Erythroblast (primary cell): ENCODE results near the gene ZSCAN5C.
"Not testable (repeated sequence)": the region's sequence is repeated elsewhere in the genome, so short reads cannot be mapped to it uniquely, and the experiment has no call there.

Experiments used
- DNase-seq, 2 experiments: peaks; one replicate each; lab custom pipeline; 2025; lab: John Stamatoyannopoulos, UW
- GATA1 ChIP-seq: IDR thresholded peaks from 2 replicates; pipeline ENCODE4 v1.6.1; 2011; ENCODE audit warnings: low read depth, mild to moderate bottlenecking, control low read depth, low read length, moderate library complexity
- POLR2A ChIP-seq: IDR thresholded peaks from 2 replicates; pipeline ENCODE4 v1.6.1; 2011; ENCODE audit warnings: mild to moderate bottlenecking, low read length

Gene ZSCAN5C

DNA sequence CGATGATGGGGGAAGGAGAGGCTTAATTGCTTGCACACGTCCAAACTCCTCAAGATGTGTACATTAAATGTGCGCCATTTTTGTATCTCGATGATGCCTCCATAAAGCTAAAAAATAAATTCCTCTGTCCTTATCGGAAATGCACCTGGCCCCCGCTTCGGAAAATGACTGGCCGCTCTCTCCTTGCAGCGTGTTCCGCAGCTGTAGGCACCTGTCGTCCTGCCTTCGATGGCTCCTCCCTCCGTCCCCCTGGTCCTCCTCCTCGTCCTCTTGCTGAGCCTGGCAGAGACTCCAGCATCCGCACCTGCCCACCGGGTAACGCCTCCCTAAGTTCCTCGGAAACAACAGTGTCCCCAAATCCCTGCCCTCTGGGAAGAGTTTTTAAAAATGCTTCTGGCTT is 25.2 kb upstream of the ZSCAN5C start:
- no peak for DNase-seq

GRCh38 chr19:56177564-56178243 is 24.4 kb upstream of the ZSCAN5C start:
- no peak for TF ChIP-seq GATA1
- no peak for TF ChIP-seq POLR2A

More for the DNA sequence above, 25.2 kb upstream of the ZSCAN5C start:
- TF ChIP-seq POLR2A: no peak
- no peak for TF ChIP-seq GATA1

DNA sequence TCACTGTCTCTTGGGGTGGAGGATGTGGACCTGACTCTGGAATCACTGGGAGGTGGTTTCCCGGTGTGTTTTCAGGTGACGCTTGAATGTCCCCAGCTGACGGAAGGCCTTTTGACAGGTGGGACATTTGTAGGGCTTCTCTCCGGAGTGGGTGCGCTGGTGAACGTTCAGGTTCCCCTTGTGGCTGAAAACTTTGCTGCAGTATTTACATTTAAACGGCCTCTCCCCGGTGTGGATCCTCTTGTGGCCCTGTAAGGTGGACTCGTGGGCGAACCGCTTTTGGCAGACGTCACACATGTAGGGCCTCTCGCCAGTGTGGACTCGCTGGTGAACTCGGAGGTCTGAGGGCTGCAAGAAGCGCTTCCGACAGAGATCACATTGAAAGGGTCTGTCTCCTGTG is 12.3 kb upstream of the ZSCAN5C start:
- TF ChIP-seq GATA1 (no peak), POLR2A (no peak)
- peak; percentile 14 to 15 for DNase-seq

More at GRCh38 chr19:56177564-56178243, 24.4 kb upstream of the ZSCAN5C start:
- DNase-seq: no peak

DNA sequence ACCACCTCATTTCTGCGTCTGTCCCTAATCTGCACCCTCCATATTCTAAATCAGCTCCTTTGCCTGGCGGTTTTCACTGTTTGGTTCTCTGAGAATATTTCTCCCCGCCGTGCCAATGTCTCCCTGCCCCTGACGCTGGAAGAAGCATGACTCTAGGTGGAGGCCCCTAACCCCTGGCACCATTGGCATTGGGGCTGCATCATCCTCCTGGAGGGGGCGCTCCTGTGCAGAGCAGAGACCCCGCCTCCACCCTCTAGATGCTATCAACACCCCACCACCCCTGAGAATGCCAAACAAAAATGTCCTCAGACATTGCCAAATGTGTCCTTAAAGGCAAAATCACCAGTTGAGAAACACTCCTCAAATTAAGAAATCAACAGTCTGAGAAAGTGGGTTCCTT is 11.0 kb upstream of the ZSCAN5C start:
- TF ChIP-seq POLR2A (no peak), GATA1 (no peak)
- DNase-seq: no peak

DNA sequence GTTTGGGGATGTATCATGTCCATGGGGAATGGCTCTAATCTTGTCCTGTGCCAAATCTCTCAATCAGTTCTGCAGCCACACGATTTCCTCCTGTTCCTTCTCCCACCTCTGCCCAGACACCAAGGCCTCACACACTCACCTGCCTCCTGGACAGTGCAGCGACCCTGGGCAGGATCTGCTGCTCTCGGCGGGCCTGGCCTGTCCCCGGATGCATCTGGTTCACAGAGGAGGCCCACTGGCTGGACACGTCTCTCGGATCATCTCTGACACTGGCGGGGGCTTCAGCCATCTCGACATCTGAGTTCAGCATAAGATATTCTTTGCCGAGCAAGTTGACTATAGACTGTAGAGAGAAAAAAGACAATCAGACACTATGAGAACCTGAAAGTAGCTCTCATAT is 10.4 kb upstream of the ZSCAN5C start:
- DNase-seq: no peak
- TF ChIP-seq GATA1 (no peak), POLR2A (no peak)

- no peak for DNase-seq
- TF ChIP-seq GATA1: no peak
- no peak for TF ChIP-seq POLR2A
Observed at GRCh38 chr19:56193981-56194640, 8.0 kb upstream of the ZSCAN5C start.

DNA sequence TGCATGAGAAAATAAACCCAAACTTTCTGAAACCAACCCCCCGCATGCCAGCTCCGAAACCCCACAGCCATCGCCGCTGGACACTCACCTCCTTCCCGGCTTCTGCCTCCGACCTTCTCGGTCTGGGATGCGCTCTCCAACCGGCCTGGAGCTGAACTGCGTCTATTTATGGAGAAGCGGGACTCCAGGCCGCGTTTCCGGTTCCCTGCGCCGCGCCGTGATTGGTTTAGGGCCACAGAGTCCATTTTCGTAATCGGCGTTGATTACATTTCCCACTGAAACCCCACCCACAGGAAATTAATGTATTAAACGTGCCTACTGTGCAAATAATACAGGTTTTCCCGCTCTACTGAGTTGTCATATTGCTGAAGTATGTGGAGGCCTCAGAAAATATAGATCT is 4.4 kb upstream of the ZSCAN5C start, which contains the start of gene ZSCAN5B:
Gene ZSCAN5B (minus strand): TSS at position 138 of the 400 bp plus-strand sequence. CDS start 4,731 bp downstream, outside the sequence.
- DNase-seq: not testable (repeated sequence)

- TF ChIP-seq POLR2A (no peak), GATA1 (no peak)
- DNase-seq: no peak
Observed at GRCh38 chr19:56199687-56200086, 2.4 kb upstream of the ZSCAN5C start.

GRCh38 chr19:56207581-56207980 is 5.5 kb downstream of the ZSCAN5C start:
- not testable (repeated sequence) for DNase-seq

DNA sequence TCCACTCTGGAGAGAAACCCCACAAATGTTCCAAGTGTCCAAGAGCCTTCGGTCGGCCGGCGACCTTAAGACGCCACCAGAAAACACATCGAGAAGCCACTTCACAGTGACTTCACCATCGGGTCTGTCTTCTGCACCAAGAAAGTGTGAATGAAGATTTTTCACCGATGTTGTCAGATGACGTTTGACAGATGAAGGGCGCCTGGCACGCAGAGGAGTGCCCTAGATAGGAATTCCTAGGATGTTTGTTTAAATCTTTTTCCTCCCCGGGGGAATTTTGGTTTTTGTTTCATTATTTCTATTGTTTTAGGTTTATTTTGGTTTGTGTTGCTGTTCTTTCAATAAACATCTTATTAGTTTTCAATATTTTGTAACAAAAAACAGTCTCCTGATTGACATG is 7.0 kb downstream of the ZSCAN5C start:
- DNase-seq: no peak
- no peak for TF ChIP-seq GATA1
- TF ChIP-seq POLR2A: no peak

DNA sequence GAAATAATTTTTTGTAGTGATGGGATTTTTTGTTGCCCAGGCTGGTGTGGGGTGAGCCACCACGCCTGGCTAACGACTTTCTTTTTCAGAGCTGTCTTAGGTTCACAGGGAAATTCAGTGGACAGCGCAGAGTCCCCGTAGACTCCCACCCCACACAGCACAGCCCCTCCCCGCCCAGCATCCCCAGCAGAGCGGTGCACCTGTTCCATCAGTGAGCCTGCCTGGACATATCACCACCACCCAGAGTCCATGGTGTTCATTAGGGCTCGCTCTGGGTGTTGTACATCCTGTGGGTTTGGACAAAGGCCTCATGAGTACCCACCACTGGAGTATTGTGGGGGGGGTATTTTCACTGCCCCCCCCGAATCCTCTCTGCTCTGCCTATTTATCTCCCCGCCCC is 8.0 kb downstream of the ZSCAN5C start:
- not testable (repeated sequence) for DNase-seq

DNA sequence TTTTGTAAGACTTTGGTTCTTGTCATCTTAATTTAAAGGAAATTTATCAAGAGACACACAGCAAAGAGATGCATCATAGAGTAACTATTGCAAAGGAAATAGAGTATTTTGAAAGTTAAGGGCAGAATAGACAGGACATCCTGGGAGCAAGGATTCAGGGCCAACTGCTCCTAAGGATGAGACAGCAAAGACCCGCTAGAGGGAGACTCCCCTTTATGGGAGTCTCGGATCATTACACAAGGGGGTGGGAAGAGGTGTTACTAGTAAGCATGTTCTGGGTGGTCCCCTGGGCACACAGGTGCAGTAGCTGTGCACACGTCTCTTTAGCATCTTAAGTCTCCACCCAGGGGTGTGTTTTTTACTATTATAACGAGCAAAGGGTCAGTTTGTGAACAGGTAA is 9.6 kb downstream of the ZSCAN5C start:
- no peak for DNase-seq
- TF ChIP-seq GATA1 (no peak), POLR2A (no peak)

GRCh38 chr19:56217039-56217949 is 15.2 kb downstream of the ZSCAN5C start:
- DNase-seq: no peak
- no peak for TF ChIP-seq POLR2A
- no peak for TF ChIP-seq GATA1

DNA sequence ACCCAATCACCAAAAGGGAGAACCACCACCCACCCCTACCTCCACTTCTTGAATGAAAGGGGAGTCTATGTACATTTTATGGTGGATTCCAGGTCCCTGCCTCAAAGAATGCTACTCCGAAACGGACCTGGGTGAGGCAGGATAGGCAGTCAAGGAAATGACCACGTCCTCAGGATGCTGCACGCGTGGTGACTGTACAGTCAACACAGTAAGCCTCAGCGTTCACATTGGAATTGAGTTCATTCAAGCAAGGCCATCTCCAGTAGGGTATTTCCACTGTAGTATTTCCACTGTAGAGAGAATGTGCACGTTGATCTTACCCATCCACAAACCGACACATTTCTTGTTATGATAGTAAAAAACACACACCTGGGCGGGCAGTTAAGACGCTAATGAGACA is 16.9 kb downstream of the ZSCAN5C start:
- DNase-seq: no peak
- no peak for TF ChIP-seq GATA1
- TF ChIP-seq POLR2A: no peak

GRCh38 chr19:56221442-56221841 is 19.4 kb downstream of the ZSCAN5C start:
- DNase-seq: peak; percentile 30 to 38
